Fibroblast of mammary gland (primary cell): Measurements from ENCODE around the gene NRGN.

Experiments
- DNase-seq: peaks from one replicate; pipeline ENCODE4 v3.0.0-alpha.2; 2010; ENCODE audit warnings: low read depth
- H3K4me3 ChIP-seq: 2 replicates; pipeline ENCODE4 v1.5.1; 2011; ENCODE audit warnings: low read depth, mild to moderate bottlenecking, low read length, moderate library complexity; ENCODE audit not compliant: control insufficient read depth
- TF ChIP-seq, protein P1 (sequence below): conservative IDR thresholded peaks from 2 replicates; pipeline ENCODE4 v1.5.1; 2011; ENCODE audit warnings: low read depth, low read length, inconsistent platforms; ENCODE audit not compliant: control insufficient read depth, insufficient read depth

NRGN gene

GRCh38 chr11:124745835-124746620 is 6.3 kb downstream of the NRGN start:
- no peak for DNase-seq
- H3K4me3 ChIP-seq: peak overlapping the region; percentile 50

GRCh38 chr11:124746621-124747243 is 7.0 kb downstream of the NRGN start:
- TF ChIP-seq, protein P1, sequence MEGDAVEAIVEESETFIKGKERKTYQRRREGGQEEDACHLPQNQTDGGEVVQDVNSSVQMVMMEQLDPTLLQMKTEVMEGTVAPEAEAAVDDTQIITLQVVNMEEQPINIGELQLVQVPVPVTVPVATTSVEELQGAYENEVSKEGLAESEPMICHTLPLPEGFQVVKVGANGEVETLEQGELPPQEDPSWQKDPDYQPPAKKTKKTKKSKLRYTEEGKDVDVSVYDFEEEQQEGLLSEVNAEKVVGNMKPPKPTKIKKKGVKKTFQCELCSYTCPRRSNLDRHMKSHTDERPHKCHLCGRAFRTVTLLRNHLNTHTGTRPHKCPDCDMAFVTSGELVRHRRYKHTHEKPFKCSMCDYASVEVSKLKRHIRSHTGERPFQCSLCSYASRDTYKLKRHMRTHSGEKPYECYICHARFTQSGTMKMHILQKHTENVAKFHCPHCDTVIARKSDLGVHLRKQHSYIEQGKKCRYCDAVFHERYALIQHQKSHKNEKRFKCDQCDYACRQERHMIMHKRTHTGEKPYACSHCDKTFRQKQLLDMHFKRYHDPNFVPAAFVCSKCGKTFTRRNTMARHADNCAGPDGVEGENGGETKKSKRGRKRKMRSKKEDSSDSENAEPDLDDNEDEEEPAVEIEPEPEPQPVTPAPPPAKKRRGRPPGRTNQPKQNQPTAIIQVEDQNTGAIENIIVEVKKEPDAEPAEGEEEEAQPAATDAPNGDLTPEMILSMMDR: peak; percentile 39
- peak overlapping the region; percentile 50 for H3K4me3 ChIP-seq
- peak; percentile 41 for DNase-seq

More at GRCh38 chr11:124745835-124746620, 6.3 kb downstream of the NRGN start:
- TF ChIP-seq, protein P1: peak; percentile 8

GRCh38 chr11:124747406-124748099 is 7.8 kb downstream of the NRGN start:
- TF ChIP-seq, protein P1: no peak
- DNase-seq: no peak
- no peak overlapping the region for H3K4me3 ChIP-seq

- TF ChIP-seq, protein P1: no peak
- DNase-seq: no peak
- no peak overlapping the region for H3K4me3 ChIP-seq
Observed at GRCh38 chr11:124748100-124748418, 8.3 kb downstream of the NRGN start.

DNA sequence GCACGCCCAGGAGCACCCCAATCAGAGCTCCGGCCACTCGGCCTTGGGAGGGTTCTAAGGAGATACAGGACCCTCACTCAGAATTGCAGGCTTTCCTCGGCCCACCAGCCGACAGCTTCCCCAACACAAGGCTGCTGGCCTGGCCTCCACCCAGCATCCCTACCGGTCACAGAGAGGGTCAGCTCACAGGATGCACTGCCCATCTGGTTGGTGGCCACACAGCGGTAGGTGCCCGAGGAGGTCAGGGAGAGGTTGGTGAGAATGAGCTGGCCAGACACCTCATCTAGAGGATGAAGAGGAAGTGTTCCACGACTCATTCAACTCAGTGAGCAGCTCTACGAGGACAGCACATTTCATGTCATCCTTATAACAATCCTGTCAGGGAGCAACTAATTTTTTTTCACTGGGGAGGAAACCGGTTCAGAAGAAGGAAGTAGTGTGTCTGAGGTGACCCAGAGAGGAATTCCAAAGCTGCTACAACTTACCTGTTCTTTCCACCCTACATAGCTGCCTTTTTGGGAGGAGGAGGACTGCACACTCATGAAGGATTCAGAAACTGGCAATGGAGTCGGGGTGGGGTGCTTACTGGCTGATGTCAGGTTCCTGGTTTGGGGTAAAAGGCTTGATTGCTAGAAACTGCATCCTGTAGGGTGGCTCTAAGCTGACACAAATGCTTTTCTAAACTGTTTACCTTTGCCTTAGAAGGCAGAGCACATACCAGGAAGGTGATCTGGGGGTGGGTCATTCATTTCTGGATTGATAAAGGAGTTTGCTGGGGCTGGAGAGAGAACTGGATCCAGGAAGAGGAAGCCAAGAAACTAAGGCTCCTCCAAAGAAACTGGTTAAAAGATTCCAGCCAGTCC is 9.0 kb downstream of the NRGN start:
- TF ChIP-seq, protein P1: no peak

DNA sequence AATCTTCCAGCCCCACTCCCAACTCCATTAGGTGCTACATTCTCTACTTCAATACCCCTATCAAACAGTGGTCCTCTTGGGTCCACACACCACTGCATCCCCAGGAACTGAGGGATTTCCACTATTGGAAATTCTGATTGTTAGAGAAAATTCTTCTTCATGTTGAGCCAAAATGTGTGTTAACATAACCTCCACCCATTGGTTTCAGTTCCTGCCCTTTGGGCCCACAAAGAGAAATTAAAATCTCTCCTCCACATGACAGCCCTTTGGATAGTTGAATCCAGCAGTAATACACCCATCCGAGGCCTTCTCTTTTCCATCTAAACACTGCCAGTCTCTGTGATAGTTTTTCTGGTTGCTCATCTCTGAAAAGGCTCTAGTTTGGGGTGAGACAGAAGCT is 10.2 kb downstream of the NRGN start:
- TF ChIP-seq, protein P1: no peak
- DNase-seq: no peak

More for the DNA sequence above, 9.0 kb downstream of the NRGN start:
- no peak overlapping the region for H3K4me3 ChIP-seq
- DNase-seq: peak; percentile 38

More for the DNA sequence above, 10.2 kb downstream of the NRGN start:
- H3K4me3 ChIP-seq: no peak overlapping the region
